ENCODE data around the gene SNTA1.

SNTA1 gene

DNA sequence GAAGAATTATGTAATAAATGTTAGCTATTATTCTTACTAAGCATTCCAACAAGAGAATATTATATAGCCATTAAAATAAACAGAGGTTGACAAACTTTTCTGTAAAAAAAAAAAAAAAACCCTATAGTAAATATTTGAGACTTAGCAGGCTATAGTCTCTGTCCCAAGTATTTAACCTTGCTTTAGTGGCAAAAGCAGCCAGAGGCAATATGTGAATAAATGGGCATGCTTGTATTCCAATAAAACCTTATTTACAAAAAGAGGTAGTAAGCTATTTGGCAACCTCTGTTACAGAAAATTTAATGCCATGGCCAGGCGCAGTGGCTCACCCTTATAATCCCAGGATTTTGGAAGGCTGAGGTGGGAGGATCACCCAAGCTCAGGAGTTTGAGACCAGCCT lies 56.9 kb downstream of the SNTA1 start:
- H3K79me2 ChIP-seq (ENCODE audit: insufficient read depth, low read length): no peaks in the 10 kb centered on the region
- no peaks in the 10 kb centered on the region for H3K9me3 ChIP-seq (ENCODE audit: low read length)
- no peaks in the 10 kb centered on the region for H3K27me3 ChIP-seq (ENCODE audit: insufficient read depth, low read length)
- H4K20me1 ChIP-seq (ENCODE audit: insufficient read depth, low read length): no peaks in the 10 kb centered on the region
- H3K27ac ChIP-seq (ENCODE audit: low read depth, low read length, poor library complexity, severe bottlenecking): no peak overlapping the region
- H3K4me3 ChIP-seq (ENCODE audit: low read depth, low read length, poor library complexity, severe bottlenecking): no peak overlapping the region
- H3K4me2 ChIP-seq (ENCODE audit: low read length): no peak overlapping the region
- peaks cover 64% of the 10 kb centered on the region for H3K36me3 ChIP-seq (ENCODE audit: insufficient read depth, low read length)
- H3F3A ChIP-seq (ENCODE audit: insufficient read depth, low read length): no peaks in the 10 kb centered on the region
- H2AFZ ChIP-seq (ENCODE audit: low read length): no peak overlapping the region
- no peak for TF ChIP-seq EZH2 (IDR thresholded peaks at IDR 0.05; ENCODE audit: borderline replicate concordance, low read length)
- no peaks in the 10 kb centered on the region for H3K4me1 ChIP-seq (ENCODE audit: insufficient read depth, low read length, severe bottlenecking)
- no peak overlapping the region for H3K9ac ChIP-seq (ENCODE audit: low read length)
- no peaks in the 10 kb centered on the region for H3K9me2 ChIP-seq (ENCODE audit: low read depth, low read length)

DNA sequence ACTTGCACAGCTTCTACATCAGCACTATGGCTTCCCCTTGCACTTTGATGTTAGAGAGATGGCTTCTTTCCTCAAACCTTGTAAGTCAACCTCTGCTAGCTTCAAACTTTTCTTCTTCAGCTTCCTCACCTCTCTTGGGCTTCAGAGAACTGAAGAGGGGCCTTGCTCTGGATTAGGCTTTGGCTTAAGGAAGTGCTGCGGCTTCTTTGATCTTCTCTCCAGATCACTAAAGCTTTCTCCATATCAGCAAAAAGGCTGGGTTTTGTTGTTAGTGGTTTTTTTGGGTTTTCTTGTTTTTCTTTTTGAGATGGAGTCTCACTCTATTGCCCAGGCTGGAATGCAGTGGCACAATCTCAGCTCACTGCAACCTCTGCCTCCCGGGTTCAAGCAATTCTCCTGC lies 66.2 kb downstream of the SNTA1 start:
- Histone ChIP-seq H3K27me3 (ENCODE audit: insufficient read depth, low read length) (no peaks in the 10 kb centered on the region), H3K79me2 (ENCODE audit: insufficient read depth, low read length) (no peaks in the 10 kb centered on the region), H3K9me3 (ENCODE audit: low read length) (no peaks in the 10 kb centered on the region), H4K20me1 (ENCODE audit: insufficient read depth, low read length) (no peaks in the 10 kb centered on the region), H3K9ac (ENCODE audit: low read length) (no peak overlapping the region), H3K4me1 (ENCODE audit: insufficient read depth, low read length, severe bottlenecking) (no peaks in the 10 kb centered on the region), H3K36me3 (ENCODE audit: insufficient read depth, low read length) (peaks cover 74% of the 10 kb centered on the region), H3F3A (ENCODE audit: insufficient read depth, low read length) (peaks cover under 1% of the 10 kb centered on the region; the same call in 1 of the 2 replicates), H3K27ac (ENCODE audit: low read depth, low read length, poor library complexity, severe bottlenecking) (no peak overlapping the region), H3K9me2 (ENCODE audit: low read depth, low read length) (no peaks in the 10 kb centered on the region), H2AFZ (ENCODE audit: low read length) (no peak overlapping the region), H3K4me3 (ENCODE audit: low read depth, low read length, poor library complexity, severe bottlenecking) (no peak overlapping the region), H3K4me2 (ENCODE audit: low read length) (no peak overlapping the region)
- TF ChIP-seq EZH2 (IDR thresholded peaks at IDR 0.05; ENCODE audit: borderline replicate concordance, low read length): no peak
- TF ChIP-seq, protein P1, sequence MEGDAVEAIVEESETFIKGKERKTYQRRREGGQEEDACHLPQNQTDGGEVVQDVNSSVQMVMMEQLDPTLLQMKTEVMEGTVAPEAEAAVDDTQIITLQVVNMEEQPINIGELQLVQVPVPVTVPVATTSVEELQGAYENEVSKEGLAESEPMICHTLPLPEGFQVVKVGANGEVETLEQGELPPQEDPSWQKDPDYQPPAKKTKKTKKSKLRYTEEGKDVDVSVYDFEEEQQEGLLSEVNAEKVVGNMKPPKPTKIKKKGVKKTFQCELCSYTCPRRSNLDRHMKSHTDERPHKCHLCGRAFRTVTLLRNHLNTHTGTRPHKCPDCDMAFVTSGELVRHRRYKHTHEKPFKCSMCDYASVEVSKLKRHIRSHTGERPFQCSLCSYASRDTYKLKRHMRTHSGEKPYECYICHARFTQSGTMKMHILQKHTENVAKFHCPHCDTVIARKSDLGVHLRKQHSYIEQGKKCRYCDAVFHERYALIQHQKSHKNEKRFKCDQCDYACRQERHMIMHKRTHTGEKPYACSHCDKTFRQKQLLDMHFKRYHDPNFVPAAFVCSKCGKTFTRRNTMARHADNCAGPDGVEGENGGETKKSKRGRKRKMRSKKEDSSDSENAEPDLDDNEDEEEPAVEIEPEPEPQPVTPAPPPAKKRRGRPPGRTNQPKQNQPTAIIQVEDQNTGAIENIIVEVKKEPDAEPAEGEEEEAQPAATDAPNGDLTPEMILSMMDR (IDR thresholded peaks at IDR 0.05; ENCODE audit: low read length): no peak

DNA sequence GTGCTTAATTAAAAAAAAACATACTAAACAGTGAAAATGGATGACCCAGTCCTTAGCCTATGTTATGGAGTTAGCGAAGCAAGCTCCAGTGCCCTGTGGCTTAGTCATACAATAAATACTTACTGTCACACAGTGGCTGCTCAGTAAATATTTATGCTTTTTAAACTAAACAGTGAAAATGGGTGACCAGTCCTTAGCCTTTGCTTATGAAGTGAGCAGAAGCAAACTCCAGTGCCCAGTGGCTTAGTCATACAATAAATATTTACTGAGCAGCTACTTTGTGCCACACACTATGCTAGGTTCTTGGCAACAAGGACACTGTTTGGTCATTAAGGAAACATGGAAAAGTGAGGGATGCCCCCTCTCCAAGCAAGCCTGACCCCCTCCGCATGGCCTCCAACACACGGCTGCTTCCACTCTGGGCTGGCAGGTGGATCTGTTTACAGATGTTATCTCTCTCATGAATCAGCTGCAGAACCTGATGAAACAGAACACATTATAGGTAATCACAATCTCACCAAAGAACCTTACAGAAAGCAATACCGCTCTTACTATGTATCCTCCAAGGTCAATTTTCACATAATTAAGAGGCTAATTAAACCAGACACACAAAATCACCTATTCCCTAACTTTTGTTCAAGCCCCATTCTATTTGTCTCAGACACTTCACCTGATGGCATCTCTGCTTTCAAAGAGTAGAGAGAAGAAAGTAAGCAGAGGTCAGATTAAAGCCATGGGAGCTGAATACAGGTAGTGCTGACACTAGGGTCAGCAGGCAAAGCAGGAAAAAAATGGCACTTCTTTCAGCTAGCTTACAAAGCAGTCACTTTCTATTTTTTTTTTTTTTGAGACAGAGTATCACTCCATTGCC lies 69.6 kb downstream of the SNTA1 start:
- no peaks in the 10 kb centered on the region for H3K27me3 ChIP-seq (ENCODE audit: insufficient read depth, low read length)
- no peaks in the 10 kb centered on the region for H4K20me1 ChIP-seq (ENCODE audit: insufficient read depth, low read length)
- peaks cover 3% of the 10 kb centered on the region; the same call in 1 of the 2 replicates for H3F3A ChIP-seq (ENCODE audit: insufficient read depth, low read length)
- no peak overlapping the region for H2AFZ ChIP-seq (ENCODE audit: low read length)
- H3K79me2 ChIP-seq (ENCODE audit: insufficient read depth, low read length): no peaks in the 10 kb centered on the region
- peaks cover 65% of the 10 kb centered on the region for H3K36me3 ChIP-seq (ENCODE audit: insufficient read depth, low read length)
- no peak for TF ChIP-seq EZH2 (IDR thresholded peaks at IDR 0.05; ENCODE audit: borderline replicate concordance, low read length)
- TF ChIP-seq, protein P1 (IDR thresholded peaks at IDR 0.05; ENCODE audit: low read length): no peak
- H3K27ac ChIP-seq (ENCODE audit: low read depth, low read length, poor library complexity, severe bottlenecking): no peak overlapping the region
- no peaks in the 10 kb centered on the region for H3K9me3 ChIP-seq (ENCODE audit: low read length)
- peaks cover 18% of the 10 kb centered on the region for H3K4me1 ChIP-seq (ENCODE audit: insufficient read depth, low read length, severe bottlenecking)
- no peak overlapping the region for H3K4me2 ChIP-seq (ENCODE audit: low read length)
- no peaks in the 10 kb centered on the region for H3K9me2 ChIP-seq (ENCODE audit: low read depth, low read length)
- H3K4me3 ChIP-seq (ENCODE audit: low read depth, low read length, poor library complexity, severe bottlenecking): no peak overlapping the region
- no peak overlapping the region for H3K9ac ChIP-seq (ENCODE audit: low read length)
